ENCODE measurements around the gene KLHDC7B. TPM values are rescaled to one million over a fixed set of nuclear protein-coding genes. Genes with fewer than 3 reads are reported as not detected.

KLHDC7B gene
- total and polyA plus RNA-seq, 2 donors (not counting 3 experiments of a cell fraction or from before 2014, with no cell fraction given), result not detected

DNA sequence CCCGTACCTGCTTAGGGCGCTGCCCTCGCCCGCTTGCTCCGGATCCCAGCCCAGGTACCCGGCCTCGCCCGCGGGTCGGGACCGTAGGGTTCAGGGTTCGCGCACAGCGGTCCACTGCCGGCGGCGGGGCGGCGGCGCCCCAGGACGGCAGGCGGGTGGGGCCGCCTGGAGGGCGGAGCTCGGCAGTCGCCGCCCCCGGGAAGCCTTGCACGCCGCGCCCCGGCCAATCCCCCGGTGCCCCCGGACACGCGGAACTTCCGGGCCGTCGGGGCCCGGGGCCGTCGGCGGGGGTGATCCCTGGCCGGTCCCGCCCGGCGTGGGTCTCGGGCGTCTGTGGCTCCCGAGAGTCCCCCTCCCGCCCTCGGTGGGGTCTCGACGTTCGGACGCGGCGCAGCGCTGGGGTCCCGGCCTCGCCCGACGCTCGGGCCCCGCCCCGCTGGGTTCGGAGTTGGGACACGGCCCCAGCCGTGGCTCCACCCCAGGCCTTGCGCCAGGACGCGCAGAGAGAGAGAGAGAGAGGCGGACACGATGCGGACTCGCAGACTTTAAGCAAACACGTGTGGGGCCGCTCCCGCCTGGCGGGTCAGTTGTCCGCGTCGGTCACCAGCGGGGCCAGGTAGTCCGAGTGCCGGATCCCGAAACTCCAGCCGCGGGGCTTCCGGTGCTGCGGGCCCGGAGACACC lies 15.7 kb upstream of the KLHDC7B start, which contains the start of gene TYMP:
TYMP (minus strand) TSS at position 116 of the 683 bp plus-strand sequence. CDS start 303 bp downstream, outside the sequence.
- ChIA-PET CTCF (interaction anchor here (0.6 kb wide), 1 partner anchor 532 kb away, joined by 5 read pairs; no protein-coding TSS in a partner anchor), POLR2A (no interaction called here)
- H3K27ac ChIP-seq (ENCODE audit: insufficient read depth, low read depth, low read length), result no peak within 1 kb of the TSS
- H2AFZ ChIP-seq (ENCODE audit: low read depth, low read length), result peak within 1 kb of the TSS; percentile 62
- no peaks in the 10 kb centered on the region for H3K9me1 ChIP-seq (replicated peaks; ENCODE audit: control insufficient read depth, extremely low read depth, insufficient read depth, low read length)
- H3K27me3 ChIP-seq (ENCODE audit: control insufficient read depth in 2 of 2, insufficient read depth in 2 of 2, low read length in 2 of 2), result peaks cover 3 to 13% of the 10 kb centered on the region in 2 experiments
- H3K4me2 ChIP-seq (ENCODE audit: insufficient read depth, low read length), result peak within 1 kb of the TSS; percentile 72
- FAIRE-seq (no peak), DNase-seq (ENCODE audit: low read depth, low spot score) (no peak)
- H3K9me3 ChIP-seq (replicated peaks; ENCODE audit: control insufficient read depth, insufficient read depth, low read length), result no peaks in the 10 kb centered on the region
- peak within 1 kb of the TSS in 1 of 3 experiments; percentile 14 for H3K4me3 ChIP-seq (replicated peaks in 1 of 3; ENCODE audit: insufficient read depth in 1 of 3, low read depth in 1 of 3, low read length in 3 of 3)
- no peaks in the 10 kb centered on the region for H4K20me1 ChIP-seq (replicated peaks; ENCODE audit: control insufficient read depth, extremely low read depth, insufficient read depth, low read length)
- TF ChIP-seq POLR2AphosphoS5 (IDR thresholded peaks at IDR 0.05; ENCODE audit: insufficient read depth, low read depth, low read length), result no peak
- no peak for TF ChIP-seq EZH2 (IDR thresholded peaks at IDR 0.05; ENCODE audit: borderline replicate concordance, low read depth, low read length, severe bottlenecking)
- TF ChIP-seq JUN (IDR thresholded peaks at IDR 0.05; ENCODE audit: borderline replicate concordance, insufficient read depth, insufficient read length, low read depth), result no peak
- TF ChIP-seq MYC (IDR thresholded peaks at IDR 0.05; ENCODE audit: low read depth, low read length), result no peak
- TF ChIP-seq POLR2A (IDR thresholded peaks at IDR 0.05; ENCODE audit: low read depth, low read length), result no peak
- no peak for TF ChIP-seq GATA2 (IDR thresholded peaks at IDR 0.05; ENCODE audit: insufficient read depth, insufficient read length, low read depth, low read length)
- no TSS peak for BruUV-seq (replicated peaks)
- no peaks in the 10 kb centered on the region for H3K79me2 ChIP-seq (ENCODE audit: control insufficient read depth, insufficient read depth, low read length)
- H3K4me1 ChIP-seq (ENCODE audit: control insufficient read depth, extremely low read depth, insufficient read depth, low read length), result peaks cover 23% of the 10 kb centered on the region
- dilution Hi-C loops (cut with MboI; ENCODE audit: extremely low pct_ligation_motif_present, low sequenced_read_pairs) (no loop called here), intact Hi-C loops (cut with micrococcal nuclease) (no loop called here)
- no peak within 1 kb of the TSS for H3K9ac ChIP-seq (replicated peaks; ENCODE audit: extremely low read depth, insufficient read depth, low read length)
- H3K36me3 ChIP-seq (ENCODE audit: control insufficient read depth in 2 of 2, extremely low read depth in 1 of 2, insufficient read depth in 2 of 2, low read length in 2 of 2), result no peaks in the 10 kb centered on the region

DNA sequence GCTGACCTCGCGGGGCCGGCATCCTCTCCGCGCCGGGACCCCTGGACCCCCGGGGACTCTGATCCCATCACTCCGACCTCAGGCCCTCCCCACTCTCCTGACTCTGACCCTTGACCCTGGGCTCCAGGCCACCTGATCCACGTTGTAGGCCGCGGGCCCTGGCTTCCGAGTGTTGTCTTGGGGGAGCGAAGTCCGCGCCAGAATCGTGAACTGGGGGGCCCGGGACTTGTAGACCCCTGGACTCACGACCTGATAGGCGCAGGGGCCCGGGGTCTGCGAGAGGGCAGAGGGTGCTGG lies 15.2 kb upstream of the KLHDC7B start:
- Histone ChIP-seq H3K4me3 (replicated peaks in 1 of 3; ENCODE audit: insufficient read depth in 1 of 3, low read depth in 1 of 3, low read length in 3 of 3) (peak overlapping the region in 1 of 3 experiments; percentile 14), H3K27ac (ENCODE audit: insufficient read depth, low read depth, low read length) (no peak overlapping the region), H3K9ac (replicated peaks; ENCODE audit: extremely low read depth, insufficient read depth, low read length) (no peak overlapping the region), H3K4me2 (ENCODE audit: insufficient read depth, low read length) (peak overlapping the region; percentile 72), H3K9me3 (replicated peaks; ENCODE audit: control insufficient read depth, insufficient read depth, low read length) (no peaks in the 10 kb centered on the region), H4K20me1 (replicated peaks; ENCODE audit: control insufficient read depth, extremely low read depth, insufficient read depth, low read length) (no peaks in the 10 kb centered on the region), H3K9me1 (replicated peaks; ENCODE audit: control insufficient read depth, extremely low read depth, insufficient read depth, low read length) (no peaks in the 10 kb centered on the region), H3K27me3 (ENCODE audit: control insufficient read depth in 2 of 2, insufficient read depth in 2 of 2, low read length in 2 of 2) (peaks cover 3 to 13% of the 10 kb centered on the region in 2 experiments), H2AFZ (ENCODE audit: low read depth, low read length) (peak overlapping the region; percentile 62), H3K4me1 (ENCODE audit: control insufficient read depth, extremely low read depth, insufficient read depth, low read length) (peaks cover 23% of the 10 kb centered on the region), H3K36me3 (ENCODE audit: control insufficient read depth in 2 of 2, extremely low read depth in 1 of 2, insufficient read depth in 2 of 2, low read length in 2 of 2) (no peaks in the 10 kb centered on the region), H3K79me2 (ENCODE audit: control insufficient read depth, insufficient read depth, low read length) (no peaks in the 10 kb centered on the region)
- CTCF ChIA-PET, result no interaction called here
- BruUV-seq (replicated peaks), result no TSS peak
- TF ChIP-seq MYC (IDR thresholded peaks at IDR 0.05; ENCODE audit: low read depth, low read length), result no peak
- TF ChIP-seq, protein P1, sequence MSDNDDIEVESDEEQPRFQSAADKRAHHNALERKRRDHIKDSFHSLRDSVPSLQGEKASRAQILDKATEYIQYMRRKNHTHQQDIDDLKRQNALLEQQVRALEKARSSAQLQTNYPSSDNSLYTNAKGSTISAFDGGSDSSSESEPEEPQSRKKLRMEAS (IDR thresholded peaks at IDR 0.05; ENCODE audit: insufficient read depth, insufficient read length), result no peak
- TF ChIP-seq POLR2A (IDR thresholded peaks at IDR 0.05; ENCODE audit: low read depth, low read length), result no peak
- TF ChIP-seq GATA2 (IDR thresholded peaks at IDR 0.05; ENCODE audit: insufficient read depth, insufficient read length, low read depth, low read length), result no peak
- TF ChIP-seq EZH2 (IDR thresholded peaks at IDR 0.05; ENCODE audit: borderline replicate concordance, low read depth, low read length, severe bottlenecking), result no peak
- no peak for TF ChIP-seq JUN (IDR thresholded peaks at IDR 0.05; ENCODE audit: borderline replicate concordance, insufficient read depth, insufficient read length, low read depth)
- no peak for TF ChIP-seq POLR2AphosphoS5 (IDR thresholded peaks at IDR 0.05; ENCODE audit: insufficient read depth, low read depth, low read length)
- TF ChIP-seq, protein P2, sequence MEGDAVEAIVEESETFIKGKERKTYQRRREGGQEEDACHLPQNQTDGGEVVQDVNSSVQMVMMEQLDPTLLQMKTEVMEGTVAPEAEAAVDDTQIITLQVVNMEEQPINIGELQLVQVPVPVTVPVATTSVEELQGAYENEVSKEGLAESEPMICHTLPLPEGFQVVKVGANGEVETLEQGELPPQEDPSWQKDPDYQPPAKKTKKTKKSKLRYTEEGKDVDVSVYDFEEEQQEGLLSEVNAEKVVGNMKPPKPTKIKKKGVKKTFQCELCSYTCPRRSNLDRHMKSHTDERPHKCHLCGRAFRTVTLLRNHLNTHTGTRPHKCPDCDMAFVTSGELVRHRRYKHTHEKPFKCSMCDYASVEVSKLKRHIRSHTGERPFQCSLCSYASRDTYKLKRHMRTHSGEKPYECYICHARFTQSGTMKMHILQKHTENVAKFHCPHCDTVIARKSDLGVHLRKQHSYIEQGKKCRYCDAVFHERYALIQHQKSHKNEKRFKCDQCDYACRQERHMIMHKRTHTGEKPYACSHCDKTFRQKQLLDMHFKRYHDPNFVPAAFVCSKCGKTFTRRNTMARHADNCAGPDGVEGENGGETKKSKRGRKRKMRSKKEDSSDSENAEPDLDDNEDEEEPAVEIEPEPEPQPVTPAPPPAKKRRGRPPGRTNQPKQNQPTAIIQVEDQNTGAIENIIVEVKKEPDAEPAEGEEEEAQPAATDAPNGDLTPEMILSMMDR (IDR thresholded peaks at IDR 0.05; ENCODE audit: extremely low read depth in 1 of 2, insufficient read depth in 1 of 2, low read depth in 1 of 2, low read length in 2 of 2), result no peak
- TF ChIP-seq FOS (IDR thresholded peaks at IDR 0.05; ENCODE audit: borderline replicate concordance, insufficient read depth, low read length), result no peak
- FAIRE-seq (no peak), DNase-seq (ENCODE audit: low read depth, low spot score) (no peak)
- POLR2A ChIA-PET, result no interaction called here
- dilution Hi-C loops (cut with MboI; ENCODE audit: extremely low pct_ligation_motif_present, low sequenced_read_pairs) (no loop called here), intact Hi-C loops (cut with micrococcal nuclease) (no loop called here)

Measured in endothelial cell of umbilical vein (primary cell).